HepG2 (cell line): ENCODE measurements around the gene ZNF394. TPM values are rescaled to one million over a fixed set of nuclear protein-coding genes. Genes with fewer than 3 reads are reported as not detected.

Experiments
- ATAC-seq: fragments of 200-7000 bp; cut with Tn5 transposase; 3 replicates; pipeline ENCODE4 v1.9.1; 2020; ENCODE audit warnings: mild to moderate bottlenecking, moderate library complexity
- BruUV-seq: library from RNA; stranded (reverse); fragments of 400-500 nt; replicated peaks from 2 replicates; lab custom pipeline; 2021; lab: Mats Ljungman, UMichigan
- CTCF ChIA-PET: fragments of 300-600 bp; formaldehyde crosslinking; extraction: SDS; loops from one replicate; lab custom pipeline; 2021; ENCODE audit warnings: low total read pairs, inconsistent platforms, low intra/inter-chr PET ratio; lab: Yijun Ruan, JAX
- POLR2A ChIA-PET: fragments of 350-600 bp; sonication (Branson Sonifier 250); formaldehyde crosslinking; loops from one replicate; lab custom pipeline; 2020; ENCODE audit warnings: antibody characterized with exemption, inconsistent platforms; lab: Yijun Ruan, JAX
- DNase-seq: peaks from one replicate; pipeline ENCODE4 v3.0.0-alpha.2; 2015; ENCODE audit warnings: low spot score
- FAIRE-seq: peaks from 3 replicates; lab custom pipeline; 2011; peaks lifted over from hg19 to GRCh38; lab: Jason Lieb, UNC
- H2AFZ ChIP-seq: one replicate; pipeline ENCODE4 v1.6.1; 2011; ENCODE audit warnings: low read length, inconsistent platforms
- H3K27ac ChIP-seq: fragments of 300-600 bp; 3 replicates; pipeline ENCODE4 v1.8.0; 2011; ENCODE audit warnings: mixed run types, mild to moderate bottlenecking, mixed read lengths, low read length, inconsistent platforms; ENCODE audit not compliant: insufficient read depth; ENCODE audit errors: extremely low read length
- H3K27me3 ChIP-seq, 2 experiments: fragments of 200-600 bp in 1 of 2; 2 replicates in 1 of 2; 3 replicates in 1 of 2; pipeline versions ENCODE4 v1.6.0 to v1.8.0; 2011; ENCODE audit warnings: low read length in 2 of 2, mild to moderate bottlenecking in 2 of 2, moderate library complexity in 2 of 2, inconsistent platforms in 1 of 2; ENCODE audit not compliant: insufficient read depth in 2 of 2, control insufficient read depth in 1 of 2
- H3K36me3 ChIP-seq, 2 experiments: fragments of 200-600 bp in 1 of 2; replicated peaks in 1 of 2; 2 replicates in 1 of 2; 3 replicates in 1 of 2; pipeline versions ENCODE4 v1.5.1 to v1.8.0; 2011; ENCODE audit warnings: low read length in 2 of 2, inconsistent platforms in 1 of 2; ENCODE audit not compliant: insufficient read depth in 2 of 2, control insufficient read depth in 1 of 2
- H3K4me1 ChIP-seq: 2 replicates; pipeline ENCODE4 v1.5.1; 2012; ENCODE audit warnings: low read length, inconsistent platforms; ENCODE audit not compliant: insufficient read depth
- H3K4me2 ChIP-seq: 2 replicates; pipeline ENCODE4 v1.6.0; 2011; ENCODE audit warnings: low read depth, low read length, inconsistent platforms
- H3K4me3 ChIP-seq, 3 experiments: fragments of 200-600 bp in 1 of 3; sonication (generic), shearing (Covaris generic) in 1 of 3; replicated peaks in 1 of 3; 2 replicates each; pipeline ENCODE4 v1.5.1; 2011 to 2016; ENCODE audit warnings: low read length in 3 of 3, inconsistent platforms in 2 of 3, low read depth in 2 of 3, mild to moderate bottlenecking in 2 of 3, control low read depth in 1 of 3, mixed read lengths in 1 of 3; ENCODE audit not compliant: insufficient read depth in 1 of 3
- H3K79me2 ChIP-seq: one replicate; pipeline ENCODE4 v1.6.1; 2011; ENCODE audit warnings: low read length, inconsistent platforms; ENCODE audit not compliant: insufficient read depth
- H3K9ac ChIP-seq: 2 replicates; pipeline ENCODE4 v1.6.0; 2011; ENCODE audit warnings: mild to moderate bottlenecking, low read depth, low read length, inconsistent platforms; ENCODE audit not compliant: insufficient read depth
- H3K9me3 ChIP-seq: 2 replicates; pipeline ENCODE4 v1.5.1; 2012; ENCODE audit warnings: mild to moderate bottlenecking, low read length
- H4K20me1 ChIP-seq: 2 replicates; pipeline ENCODE4 v1.6.0; 2011; ENCODE audit warnings: inconsistent platforms, mild to moderate bottlenecking, low read length, moderate library complexity; ENCODE audit not compliant: insufficient read depth
- ASH2L ChIP-seq: fragments of 300-600, 200-600 bp; sonication (generic); IDR thresholded peaks from 2 replicates; pipeline ENCODE4 v1.7.0; 2017; ENCODE audit warnings: low read depth, mild to moderate bottlenecking, moderate library complexity, mixed read lengths, low read length; ENCODE audit not compliant: insufficient read length
- PLRG1 ChIP-seq: fragments of 450-650 bp; conservative IDR thresholded peaks from 2 replicates; pipeline ENCODE4 v1.6.1; 2016
- REPIN1 ChIP-seq: sonication (generic); formaldehyde crosslinking; IDR thresholded peaks from 2 replicates; pipeline ENCODE4 v1.8.0; 2022; ENCODE audit warnings: missing genetic modification reagents, low read depth, mild to moderate bottlenecking, borderline replicate concordance
- TMF1 ChIP-seq: sonication (generic); formaldehyde crosslinking; IDR thresholded peaks from 2 replicates; pipeline ENCODE4 v1.8.1; 2022; ENCODE audit warnings: low read depth, missing genetic modification reagents
- U2AF1 ChIP-seq: fragments of 200-400 bp; formaldehyde crosslinking; optimal IDR thresholded peaks from 2 replicates; pipeline ENCODE3; 2017; ENCODE audit warnings: mild to moderate bottlenecking, low read depth, low read length
- ZEB1 ChIP-seq: IDR thresholded peaks from 2 replicates; pipeline ENCODE4 v1.6.1; 2012; ENCODE audit warnings: mild to moderate bottlenecking, low read depth, inconsistent platforms; ENCODE audit not compliant: insufficient replicate concordance
- ZFP41 ChIP-seq: sonication (generic); formaldehyde crosslinking; IDR thresholded peaks from 2 replicates; pipeline ENCODE4 v1.4.0; 2020; ENCODE audit warnings: mild to moderate bottlenecking, missing genetic modification reagents, borderline replicate concordance
- ZNF761 ChIP-seq: sonication (generic); formaldehyde crosslinking; conservative IDR thresholded peaks from 2 replicates; pipeline ENCODE4 v1.4.0; 2020; ENCODE audit warnings: mild to moderate bottlenecking, missing genetic modification reagents
- WGBS: methylation state at CpG from one replicate; pipeline ENCODE4 v1.1.6; 2017; ENCODE audit warnings: low lambda C conversion rate; 5-methylcytosine and 5-hydroxymethylcytosine counted together
- in situ Hi-C: cut with HindIII; loops from 2 replicates; pipeline ENCODE4 v1.10.0; 2017; ENCODE audit warnings: low pct_unique_long_range_greater_than_20kb; ENCODE audit not compliant: extremely low pct_ligation_motif_present
- intact Hi-C: fragments of 100-400 bp; cut with micrococcal nuclease; formaldehyde crosslinking; loops from one replicate; pipeline ENCODE4 v1.10.0; 2022; ENCODE audit not compliant: unreplicated experiment
- polyA plus RNA-seq, 8 experiments: library from polyadenylated mRNA; depleted of rRNA in 3 of 8; stranded (reverse) in 7 of 8; unstranded in 1 of 8; fragments of >200 nt; fragmentation: Illumina TruSeq in 4 of 8; extraction: Trizol in 4 of 8; gene quantifications; 2 replicates each; pipeline versions ENCODE4 v1.2.1 to v1.2.3, GENCODE V29; 2011 to 2016; ENCODE audit warnings: low read depth in 4 of 8, missing spikeins in 1 of 8, mixed read lengths in 1 of 8; ENCODE audit not compliant: insufficient read depth in 1 of 8
- total RNA-seq, 5 experiments: library from RNA; depleted of rRNA; stranded (reverse); fragments of >200 nt; fragmentation: Illumina TruSeq; extraction: Trizol; gene quantifications; 2 replicates each; pipeline ENCODE4 v1.2.3, GENCODE V29; 2016; ENCODE audit warnings: low read depth in 1 of 5
- TF ChIP-seq, protein P1 (sequence below): sonication (generic); formaldehyde crosslinking; IDR thresholded peaks from 2 replicates; pipeline ENCODE4 v1.8.0; 2022; ENCODE audit warnings: mild to moderate bottlenecking, missing genetic modification reagents, borderline replicate concordance
- TF ChIP-seq, protein P2 (sequence below): sonication (generic); formaldehyde crosslinking; IDR thresholded peaks from 2 replicates; pipeline ENCODE4 v1.4.0; 2020; ENCODE audit warnings: mild to moderate bottlenecking, missing genetic modification reagents

ZNF394 gene
- total and polyA plus RNA-seq, 2 of the 13 experiments (the other 11 are each of a cell fraction or from before 2014, with no cell fraction given): 7.8 to 19.6 TPM

DNA sequence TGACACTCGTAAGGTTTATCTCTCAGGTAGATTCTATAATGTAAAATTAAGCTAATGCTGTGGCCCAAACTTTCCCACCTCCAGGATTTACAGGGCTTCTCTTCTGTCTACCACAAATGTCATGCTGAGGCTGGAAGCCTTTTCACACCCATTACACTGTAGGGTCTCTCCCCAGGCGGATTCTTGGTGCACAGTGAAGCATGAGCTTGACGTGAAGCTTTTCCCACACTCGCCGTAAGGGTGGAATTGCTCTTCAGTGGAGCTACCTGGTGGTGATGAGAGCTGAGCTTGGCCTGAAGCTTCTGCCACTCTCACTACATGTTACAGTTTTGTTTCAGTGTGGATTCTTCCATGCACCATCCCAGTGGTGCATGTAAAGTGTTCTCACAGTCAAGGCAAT, 40.5 kb upstream of the ZNF394 start:
- FAIRE-seq (no peak), ATAC-seq (peak; percentile 50; the same call in 2 of the 3 replicates), DNase-seq (no peak)
- peaks cover 9% of the 10 kb centered on the region for H3K4me1 ChIP-seq
- H3K4me2 ChIP-seq: peak overlapping the region; percentile 40
- intact Hi-C loops: no loop called here
- no peak overlapping the region for H3K4me3 ChIP-seq
- no peaks in the 10 kb centered on the region for H4K20me1 ChIP-seq
- H3K9ac ChIP-seq: no peak overlapping the region
- TF ChIP-seq ZNF761 (CRISPR knock-in tag) (no peak), ZFP41 (CRISPR knock-in tag) (no peak), U2AF1 (no peak), ASH2L (no peak), TMF1 (CRISPR knock-in tag) (no peak), PLRG1 (no peak), REPIN1 (CRISPR knock-in tag) (no peak), ZEB1 (no peak)
- TF ChIP-seq, protein P1, sequence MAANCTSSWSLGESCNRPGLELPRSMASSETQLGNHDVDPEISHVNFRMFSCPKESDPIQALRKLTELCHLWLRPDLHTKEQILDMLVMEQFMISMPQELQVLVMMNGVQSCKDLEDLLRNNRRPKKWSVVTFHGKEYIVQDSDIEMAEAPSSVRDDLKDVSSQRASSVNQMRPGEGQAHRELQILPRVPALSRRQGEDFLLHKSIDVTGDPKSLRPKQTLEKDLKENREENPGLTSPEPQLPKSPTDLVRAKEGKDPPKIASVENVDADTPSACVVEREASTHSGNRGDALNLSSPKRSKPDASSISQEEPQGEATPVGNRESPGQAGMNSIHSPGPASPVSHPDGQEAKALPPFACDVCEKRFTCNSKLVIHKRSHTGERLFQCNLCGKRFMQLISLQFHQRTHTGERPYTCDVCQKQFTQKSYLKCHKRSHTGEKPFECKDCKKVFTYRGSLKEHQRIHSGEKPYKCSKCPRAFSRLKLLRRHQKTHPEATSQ: no peak
- TF ChIP-seq, protein P2, sequence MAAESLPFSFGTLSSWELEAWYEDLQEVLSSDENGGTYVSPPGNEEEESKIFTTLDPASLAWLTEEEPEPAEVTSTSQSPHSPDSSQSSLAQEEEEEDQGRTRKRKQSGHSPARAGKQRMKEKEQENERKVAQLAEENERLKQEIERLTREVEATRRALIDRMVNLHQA: no peak
- H3K27ac ChIP-seq: no peak overlapping the region
- in situ Hi-C loops: no loop called here
- H3K27me3 ChIP-seq: no peaks in the 10 kb centered on the region
- ChIA-PET CTCF (no interaction called here), POLR2A (interaction anchor here (1.6 kb wide), 1 partner anchor 18 kb away, joined by 5 read pairs; the partner anchor contains the start of gene ZNF655)
- no peaks in the 10 kb centered on the region for H3K36me3 ChIP-seq
- H3K79me2 ChIP-seq: no peaks in the 10 kb centered on the region
- BruUV-seq: no TSS peak
- H2AFZ ChIP-seq: no peak overlapping the region
- no peaks in the 10 kb centered on the region for H3K9me3 ChIP-seq
- WGBS: 80% methylated on average over 5 of the region's 5 CpGs
